Testis (tissue), 2 donors: ENCODE results near the gene RAD9A.

ENCODE experiments used
- POLR2A ChIP-seq: fragments of 450-650 bp; IDR thresholded peaks from one replicate; pipeline ENCODE4 v1.6.1; 2017; ENCODE audit warnings: antibody characterized with exemption, mild to moderate bottlenecking, moderate library complexity
- TF ChIP-seq, protein P1 (sequence below), 3 experiments: fragments of 450-650 bp in 2 of 3; fragments of 200-600 bp in 1 of 3; sonication (generic) in 1 of 3; IDR thresholded peaks; one replicate each; pipeline ENCODE4 v1.5.1; 2016 to 2019; ENCODE audit warnings: antibody characterized with exemption in 3 of 3, mild to moderate bottlenecking in 2 of 3, moderate library complexity in 1 of 3

DNA sequence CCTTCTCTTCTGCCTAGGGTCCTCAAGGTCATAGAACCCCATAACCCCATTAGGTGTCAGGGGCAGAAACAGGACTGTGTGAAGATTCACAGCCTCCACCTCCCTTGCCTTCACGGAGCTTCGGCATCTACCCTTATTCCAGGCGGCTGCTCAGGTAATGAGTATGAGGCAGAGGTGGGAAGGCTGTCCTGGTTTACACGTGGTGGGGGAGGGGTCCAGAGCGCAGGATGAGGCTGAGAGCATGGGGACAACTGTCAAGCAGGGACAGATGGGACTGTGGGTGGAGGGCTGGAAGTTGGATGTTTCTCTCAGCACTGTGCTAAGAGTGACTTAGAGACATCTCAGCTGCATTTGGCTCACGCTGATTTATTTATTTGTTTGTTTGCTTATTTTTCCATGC, 4.3 kb upstream of the RAD9A start:
- TF ChIP-seq, protein P1, sequence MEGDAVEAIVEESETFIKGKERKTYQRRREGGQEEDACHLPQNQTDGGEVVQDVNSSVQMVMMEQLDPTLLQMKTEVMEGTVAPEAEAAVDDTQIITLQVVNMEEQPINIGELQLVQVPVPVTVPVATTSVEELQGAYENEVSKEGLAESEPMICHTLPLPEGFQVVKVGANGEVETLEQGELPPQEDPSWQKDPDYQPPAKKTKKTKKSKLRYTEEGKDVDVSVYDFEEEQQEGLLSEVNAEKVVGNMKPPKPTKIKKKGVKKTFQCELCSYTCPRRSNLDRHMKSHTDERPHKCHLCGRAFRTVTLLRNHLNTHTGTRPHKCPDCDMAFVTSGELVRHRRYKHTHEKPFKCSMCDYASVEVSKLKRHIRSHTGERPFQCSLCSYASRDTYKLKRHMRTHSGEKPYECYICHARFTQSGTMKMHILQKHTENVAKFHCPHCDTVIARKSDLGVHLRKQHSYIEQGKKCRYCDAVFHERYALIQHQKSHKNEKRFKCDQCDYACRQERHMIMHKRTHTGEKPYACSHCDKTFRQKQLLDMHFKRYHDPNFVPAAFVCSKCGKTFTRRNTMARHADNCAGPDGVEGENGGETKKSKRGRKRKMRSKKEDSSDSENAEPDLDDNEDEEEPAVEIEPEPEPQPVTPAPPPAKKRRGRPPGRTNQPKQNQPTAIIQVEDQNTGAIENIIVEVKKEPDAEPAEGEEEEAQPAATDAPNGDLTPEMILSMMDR (IDR thresholded peaks at IDR 0.05) = no peak
- TF ChIP-seq POLR2A = no peak
